GM15510 (cell line): ENCODE data around the gene DCAF6.

Experiments
- POLR2A ChIP-seq: IDR thresholded peaks from 3 replicates; pipeline ENCODE4 v1.6.1; 2011; ENCODE audit warnings: borderline replicate concordance; ENCODE audit not compliant: insufficient read length; ENCODE audit errors: extremely low read depth

DCAF6 gene

DNA sequence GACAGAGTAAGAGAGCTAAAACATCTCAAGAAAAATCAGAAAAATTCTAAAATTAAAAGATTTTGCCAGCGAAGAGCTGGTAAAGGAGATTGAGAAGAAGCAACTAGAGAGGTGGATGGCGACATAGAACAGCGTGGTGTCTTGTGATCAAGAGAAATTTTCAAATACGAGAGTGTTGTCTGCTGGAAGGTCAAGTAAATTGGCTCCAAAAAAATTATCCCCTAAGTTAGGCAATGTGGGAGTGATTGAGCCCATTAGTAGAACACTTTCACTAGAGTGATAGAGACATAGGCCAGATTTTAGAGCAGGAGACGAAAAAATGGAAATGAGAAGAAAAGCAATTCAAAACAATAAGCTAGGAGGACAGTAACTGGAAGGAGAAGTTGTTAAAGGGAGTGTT lies 94.7 kb downstream of the DCAF6 start:
- TF ChIP-seq POLR2A: no peak

DNA sequence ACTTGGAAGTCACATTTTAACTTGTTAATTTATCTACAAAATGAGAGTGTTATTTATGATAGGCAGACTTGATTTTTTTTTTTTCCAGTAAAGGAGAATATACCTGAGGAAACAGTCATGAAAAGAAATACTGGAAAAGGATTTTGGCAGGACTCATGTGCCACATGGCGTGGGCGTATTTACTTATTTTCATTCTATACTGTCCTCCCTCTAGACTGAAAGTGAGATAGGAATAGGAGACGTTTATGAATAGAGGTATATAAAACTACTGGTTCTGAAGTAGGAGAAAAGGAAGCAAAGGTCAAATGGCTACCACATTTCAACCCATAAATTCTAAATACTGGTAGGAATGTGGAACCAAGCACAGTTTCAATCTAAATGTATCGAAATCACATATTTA lies 95.1 kb downstream of the DCAF6 start:
- TF ChIP-seq POLR2A: no peak

DNA sequence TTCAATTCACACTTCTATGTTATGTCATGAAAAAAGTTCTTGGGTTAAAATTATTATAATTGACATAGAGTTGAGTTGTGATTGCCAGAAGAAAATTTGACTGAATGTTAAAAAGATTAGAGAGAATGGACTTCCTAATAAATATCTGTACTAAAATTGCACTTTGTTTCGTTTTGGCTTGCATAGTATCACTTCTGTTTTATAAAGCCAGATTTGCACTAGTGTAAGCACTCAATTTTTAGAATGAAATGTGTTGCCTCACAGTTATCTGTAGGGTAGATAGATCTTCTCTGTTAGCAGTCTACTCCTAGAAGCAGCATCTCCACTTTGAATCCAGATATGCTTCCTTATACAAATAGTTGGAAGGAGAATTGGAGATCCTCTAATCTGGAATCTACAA lies 95.5 kb downstream of the DCAF6 start:
- TF ChIP-seq POLR2A: no peak

DNA sequence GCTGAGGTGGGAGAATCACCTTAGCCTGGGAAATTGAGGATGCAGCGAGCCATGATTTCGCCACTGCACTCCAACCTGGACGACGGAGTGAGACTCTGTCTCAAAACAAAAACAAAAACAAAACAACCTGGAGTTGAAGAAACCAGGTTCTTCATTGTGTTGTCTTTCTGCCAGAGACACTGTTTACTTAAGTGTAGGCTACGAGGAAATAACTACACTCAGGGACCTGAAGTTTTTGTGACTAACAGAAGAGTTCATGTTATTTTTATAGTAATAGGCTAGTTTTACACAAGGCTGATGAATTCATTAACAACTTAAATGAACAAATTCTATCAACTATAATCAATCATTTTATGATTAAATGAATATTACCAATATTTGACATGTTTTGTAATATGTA lies 98.9 kb downstream of the DCAF6 start:
- TF ChIP-seq POLR2A: no peak

DNA sequence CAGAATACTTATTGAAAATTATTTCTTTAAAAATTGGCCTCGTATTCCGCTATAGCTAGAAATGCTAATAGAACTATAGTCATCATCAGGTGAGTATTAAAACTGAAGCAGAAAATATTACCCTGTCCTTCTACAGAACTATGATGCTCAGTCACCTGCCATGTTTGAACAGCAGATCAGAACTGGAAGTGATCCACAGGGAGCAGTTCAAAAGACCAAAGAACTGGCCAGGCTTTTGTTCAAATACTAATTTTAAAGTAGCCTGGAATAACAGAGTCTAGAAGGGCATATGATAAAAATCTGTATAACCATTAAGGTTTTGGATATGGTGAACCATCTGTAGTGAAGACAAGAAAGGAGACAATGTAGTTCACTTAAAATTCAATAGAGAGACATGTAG lies 105.9 kb downstream of the DCAF6 start:
- no peak for TF ChIP-seq POLR2A

DNA sequence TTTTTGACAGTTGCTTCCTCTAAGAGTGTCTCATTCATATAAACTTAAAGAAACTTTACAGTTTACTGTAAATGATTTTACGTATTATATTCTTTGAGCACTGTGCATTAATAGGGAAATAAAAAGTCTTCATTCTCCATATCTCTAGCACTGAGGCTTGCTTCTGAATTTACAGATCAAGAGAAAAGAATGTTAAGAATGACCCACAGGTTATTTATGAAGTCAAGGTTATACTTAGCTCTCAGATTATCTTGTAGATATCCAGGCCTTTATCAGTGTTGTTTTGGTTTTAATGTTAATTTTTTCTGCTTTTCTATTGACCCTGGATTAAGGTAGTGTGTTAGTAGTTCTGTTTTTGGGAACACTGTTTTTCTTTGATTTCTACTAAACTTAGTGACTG lies 108.8 kb downstream of the DCAF6 start:
- TF ChIP-seq POLR2A: no peak

DNA sequence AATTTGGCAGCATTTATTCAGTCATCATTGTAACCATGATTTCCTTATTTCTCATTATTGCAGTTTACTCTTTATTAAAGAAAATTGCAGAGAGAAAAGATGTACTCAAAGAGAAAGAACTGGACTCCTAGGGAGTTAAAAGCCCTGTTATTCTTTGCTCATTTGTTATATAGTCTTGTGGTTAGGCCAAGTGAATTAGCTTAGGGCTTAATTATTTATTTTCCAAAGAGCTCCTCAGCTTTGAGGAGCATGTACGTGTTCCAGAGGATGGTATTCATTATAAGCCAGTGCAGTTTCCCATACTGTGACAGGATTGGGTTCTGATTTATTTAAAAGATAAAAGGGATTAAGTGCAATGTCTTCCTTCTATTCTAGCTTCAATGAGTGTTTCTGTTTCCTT lies 113.8 kb downstream of the DCAF6 start:
- no peak for TF ChIP-seq POLR2A

DNA sequence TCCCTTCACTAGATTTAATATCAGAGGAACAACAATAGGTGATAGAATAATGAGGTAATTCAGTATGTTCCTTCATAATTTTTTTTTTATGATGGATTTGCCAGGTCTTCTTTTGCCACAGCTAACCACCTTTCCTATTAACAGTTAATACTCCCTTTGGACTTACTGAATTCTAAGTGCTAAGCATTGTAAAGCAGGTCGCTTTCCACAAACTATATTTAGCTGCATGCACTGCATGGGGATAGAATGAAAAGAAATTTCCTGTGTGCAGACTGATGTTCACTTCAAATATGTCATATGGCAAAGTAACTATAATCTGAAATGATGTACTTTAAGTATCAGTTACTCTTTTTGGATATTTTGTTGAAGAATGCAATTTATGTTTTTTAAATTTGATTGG lies 114.4 kb downstream of the DCAF6 start:
- no peak for TF ChIP-seq POLR2A

DNA sequence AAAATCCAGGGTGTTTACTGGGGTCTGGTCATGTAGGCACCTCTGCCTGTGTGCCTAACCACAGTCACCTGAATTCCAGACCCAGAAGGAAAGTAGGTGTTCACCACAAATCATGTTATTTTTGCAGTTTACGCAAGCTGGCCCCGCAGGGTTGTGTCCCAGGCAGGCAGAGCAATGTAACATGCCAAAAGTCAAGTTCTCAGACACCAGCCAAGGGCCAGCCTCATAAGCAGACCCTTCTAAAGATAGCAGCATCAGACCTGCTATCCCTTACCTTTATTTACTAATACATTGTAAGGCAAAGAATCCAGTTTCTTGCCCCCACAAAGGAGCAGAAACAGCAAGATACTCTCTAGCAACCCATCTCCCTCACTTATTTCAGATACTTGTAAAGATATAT lies 117.2 kb downstream of the DCAF6 start:
- TF ChIP-seq POLR2A: no peak

DNA sequence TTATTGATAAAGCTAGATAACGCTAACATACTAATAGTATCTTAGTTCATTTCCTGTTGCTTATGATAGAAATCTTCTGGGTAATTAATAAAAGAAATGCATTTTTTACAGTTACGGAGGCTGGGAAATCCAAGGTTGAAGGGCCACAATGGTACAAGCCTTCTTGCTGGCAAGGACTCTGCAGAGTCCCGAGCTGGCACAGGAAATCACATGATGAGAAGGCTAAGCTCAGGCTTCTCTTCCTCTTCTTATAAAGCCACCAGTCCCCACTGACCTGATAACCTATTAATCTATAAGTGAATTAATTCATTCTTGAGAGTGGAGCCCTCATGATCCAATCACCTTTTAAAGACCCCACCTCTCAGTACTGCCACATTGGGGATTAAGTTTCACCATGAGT lies 117.6 kb downstream of the DCAF6 start:
- TF ChIP-seq POLR2A: no peak

DNA sequence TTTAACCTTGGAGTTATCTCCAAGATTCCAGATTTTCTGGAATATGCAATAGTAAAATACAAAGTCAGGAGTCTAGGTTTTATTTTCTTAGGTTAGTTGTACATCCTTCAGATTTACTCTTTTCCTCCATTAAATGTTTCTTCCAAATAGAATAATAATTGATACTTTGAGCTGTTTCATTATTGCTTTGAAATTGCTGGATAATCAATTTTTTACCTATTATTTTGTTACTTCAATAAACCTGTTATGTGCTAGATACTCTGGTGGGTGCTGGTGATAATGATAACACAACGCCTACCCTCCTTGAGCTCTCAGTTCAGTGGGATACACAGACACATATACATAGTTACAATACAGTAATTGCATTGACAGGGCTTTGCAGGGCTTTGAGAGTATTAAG lies 120.9 kb downstream of the DCAF6 start:
- no peak for TF ChIP-seq POLR2A

DNA sequence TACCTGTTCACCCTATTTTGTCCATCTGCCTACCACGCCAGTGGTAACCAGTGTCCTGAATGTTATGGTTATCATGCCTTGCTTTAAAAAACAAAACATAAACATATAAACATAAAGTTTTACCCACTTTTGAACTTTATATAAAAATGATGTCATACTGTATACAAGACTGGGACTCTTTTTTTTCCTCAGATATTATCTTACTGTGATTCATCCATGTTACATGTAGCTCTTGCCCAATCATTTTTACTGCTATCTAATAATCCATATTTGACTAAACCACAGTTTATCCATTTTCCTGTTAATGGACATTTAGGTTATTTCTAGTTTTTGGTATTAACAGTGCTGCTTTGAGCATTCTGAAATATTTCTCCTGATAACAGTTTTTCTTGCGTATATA lies 121.4 kb downstream of the DCAF6 start:
- no peak for TF ChIP-seq POLR2A

DNA sequence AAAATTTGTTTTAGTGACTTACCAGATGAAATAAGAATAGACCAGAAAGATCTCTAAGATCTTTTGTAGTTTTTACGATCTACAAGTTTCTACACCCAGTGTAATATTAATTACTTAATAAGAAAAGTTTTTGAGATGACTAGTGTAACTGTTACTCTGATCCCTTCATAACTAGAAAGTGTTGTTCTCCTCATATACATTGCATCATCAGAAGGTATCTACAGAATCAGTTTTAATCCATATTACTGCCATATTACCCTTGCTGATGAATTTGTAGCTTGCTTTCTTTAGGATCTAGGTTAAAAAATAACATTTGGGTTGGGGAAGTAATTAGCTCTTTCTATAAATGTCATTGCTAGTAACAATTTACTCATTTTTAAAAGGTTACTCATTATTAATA lies 127.7 kb downstream of the DCAF6 start:
- no peak for TF ChIP-seq POLR2A

DNA sequence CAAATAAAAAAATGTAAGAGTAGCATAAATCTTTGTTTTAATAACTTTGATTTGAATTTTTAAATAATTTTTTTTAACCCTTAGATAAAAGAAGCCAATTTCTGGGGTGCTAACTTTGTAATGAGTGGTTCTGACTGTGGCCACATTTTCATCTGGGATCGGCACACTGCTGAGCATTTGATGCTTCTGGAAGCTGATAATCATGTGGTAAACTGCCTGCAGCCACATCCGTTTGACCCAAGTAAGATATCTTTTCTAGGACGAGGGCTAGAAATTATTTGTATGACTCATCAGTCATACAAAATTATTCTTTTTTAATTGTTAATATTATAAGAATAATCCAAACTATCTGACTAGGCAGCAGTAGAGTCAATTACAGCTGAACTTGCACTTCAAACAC lies 129.0 kb downstream of the DCAF6 start:
- TF ChIP-seq POLR2A: no peak

DNA sequence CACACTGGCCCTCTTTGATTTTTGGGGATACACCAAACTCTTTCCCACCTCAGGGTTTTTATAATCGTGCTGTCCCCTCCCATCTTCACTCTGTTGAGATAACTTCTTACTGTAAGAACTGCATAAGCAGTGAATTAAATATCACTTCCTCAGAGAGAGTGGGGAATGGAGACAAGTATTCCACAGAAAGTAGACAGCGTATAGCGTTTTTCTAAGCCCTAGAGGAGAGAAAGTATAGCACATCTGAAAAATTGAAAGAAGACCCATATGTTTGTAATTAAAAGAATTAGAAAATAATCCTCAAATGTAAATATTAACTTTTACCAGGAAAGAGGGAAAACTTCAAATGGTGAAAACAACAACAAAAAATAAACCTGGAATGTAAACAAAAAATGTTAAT lies 132.9 kb downstream of the DCAF6 start:
- no peak for TF ChIP-seq POLR2A

DNA sequence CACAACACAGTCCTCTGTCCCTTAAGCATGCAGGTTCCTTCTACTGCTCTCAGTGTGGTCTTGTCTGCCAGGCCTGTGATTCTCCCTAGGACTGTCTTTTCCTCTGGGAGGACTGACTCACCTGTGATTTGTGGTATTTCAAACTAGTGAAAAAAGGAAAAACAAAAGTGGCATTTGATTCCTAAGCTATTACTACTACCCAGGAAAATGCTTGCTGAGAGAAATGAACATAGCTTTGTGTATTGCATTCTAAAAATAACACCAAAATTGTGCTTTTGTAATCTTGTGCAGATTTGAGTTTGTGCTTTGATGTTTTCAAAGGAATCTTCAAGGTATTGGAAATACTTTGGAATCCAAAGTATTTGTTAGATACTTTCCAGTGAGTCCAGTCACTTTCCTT lies 143.3 kb downstream of the DCAF6 start:
- TF ChIP-seq POLR2A: no peak

DNA sequence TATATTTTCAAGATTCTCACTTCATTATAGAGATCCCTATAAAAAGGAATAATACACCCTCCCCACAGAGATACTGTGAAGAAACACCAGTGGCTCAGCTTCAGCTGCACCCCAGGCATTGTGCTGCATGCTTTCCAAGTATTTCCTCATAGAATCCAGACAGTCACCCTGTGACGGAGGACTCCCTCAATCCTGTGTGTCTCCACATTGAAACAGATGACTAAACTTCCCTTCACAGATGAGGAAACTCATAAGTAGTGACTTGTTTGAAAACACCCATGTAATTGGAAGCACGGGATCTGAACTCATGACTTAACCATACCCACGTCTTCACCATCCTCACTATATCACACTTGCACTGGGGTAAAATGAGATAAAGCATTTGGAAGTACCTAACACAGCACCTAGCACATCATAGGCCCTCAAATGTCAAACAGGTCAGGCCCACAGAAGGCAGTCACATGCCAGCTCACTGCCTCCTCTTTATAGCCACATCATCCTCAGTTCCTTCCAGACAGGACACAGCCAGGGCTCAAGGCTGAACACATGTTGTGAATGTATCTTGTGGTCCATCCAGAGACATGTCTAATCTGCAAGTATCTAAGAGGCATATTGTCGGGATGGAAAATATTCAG lies 145.0 kb downstream of the DCAF6 start:
- no peak for TF ChIP-seq POLR2A
